ENCODE measurements around the gene MARVELD1. TPM values are rescaled to one million over a fixed set of nuclear protein-coding genes. Genes with fewer than 3 reads are reported as not detected.
A peak's percentile ranks its signal among the peaks of the same experiment; 100 is the strongest.
"Not testable (repeated sequence)": the region's sequence is repeated elsewhere in the genome, so short reads cannot be mapped to it uniquely, and the experiment has no call there.

The MARVELD1 gene
- total and polyA plus RNA-seq, 7 donors: 16.2 to 40.7 (median 20.0) TPM

GRCh38 chr10:97687785-97688781, 25.4 kb upstream of the MARVELD1 start:
- peaks cover 0 to 52% (median 49%) of the 10 kb centered on the region in 4 donors for H3K4me1 ChIP-seq
- H3K4me3 ChIP-seq: peak overlapping the region; percentile 67 to 76 (median 72)
- H3K9me3 ChIP-seq: no peaks in the 10 kb centered on the region
- H3K27me3 ChIP-seq: no peaks in the 10 kb centered on the region
- intact Hi-C loops (cut with DNase I): loop anchor here (2.0 kb wide), 2 partner anchors 47 to 189 kb away; partner anchors contain the start of genes MMS19, PI4K2A and UBTD1
- TF ChIP-seq POLR2A (IDR thresholded peaks at IDR 0.05): no peak
- TF ChIP-seq EP300 (IDR thresholded peaks at IDR 0.05): peak in 3 of 4 donors; percentile 16 to 38 (median 22)
- peak; percentile 27 to 64 (median 52) for TF ChIP-seq POLR2AphosphoS5 (IDR thresholded peaks at IDR 0.05)
- no peak for TF ChIP-seq CTCF (IDR thresholded peaks at IDR 0.05)
- DNase-seq: peak; percentile 78
- 50 to 59% methylated on average over 14 of the region's 14 CpGs for WGBS, 2 donors
- peak overlapping the region; percentile 91 to 92 (median 92) for H3K27ac ChIP-seq
- no peaks in the 10 kb centered on the region for H3K36me3 ChIP-seq

GRCh38 chr10:97689559-97690020, 23.9 kb upstream of the MARVELD1 start:
- H3K9me3 ChIP-seq: no peaks in the 10 kb centered on the region
- no peaks in the 10 kb centered on the region for H3K27me3 ChIP-seq
- H3K4me3 ChIP-seq: no peak overlapping the region
- H3K36me3 ChIP-seq: no peaks in the 10 kb centered on the region
- TF ChIP-seq EP300 (IDR thresholded peaks at IDR 0.05): no peak
- TF ChIP-seq CTCF (IDR thresholded peaks at IDR 0.05): no peak
- TF ChIP-seq POLR2AphosphoS5 (IDR thresholded peaks at IDR 0.05): peak in 1 of 4 donors; percentile 48
- DNase-seq: no peak
- peak overlapping the region; percentile 91 to 92 (median 92) for H3K27ac ChIP-seq
- H3K4me1 ChIP-seq: peaks cover 0 to 37% (median 34%) of the 10 kb centered on the region in 4 donors
- intact Hi-C loops (cut with DNase I): no loop called here
- 88 to 93% methylated on average over 5 of the region's 5 CpGs for WGBS, 2 donors

- TF ChIP-seq EP300 (IDR thresholded peaks at IDR 0.05) (no peak), POLR2AphosphoS5 (IDR thresholded peaks at IDR 0.05) (no peak), CTCF (IDR thresholded peaks at IDR 0.05) (no peak), POLR2A (IDR thresholded peaks at IDR 0.05) (no peak)
- H3K9me3 ChIP-seq: no peaks in the 10 kb centered on the region
- no peaks in the 10 kb centered on the region for H3K36me3 ChIP-seq
- 93 to 95% methylated on average over 3 of the region's 3 CpGs for WGBS, 2 donors
- intact Hi-C loops (cut with DNase I): no loop called here
- H3K4me3 ChIP-seq: no peak overlapping the region
- peaks cover 0 to 32% (median 28%) of the 10 kb centered on the region in 4 donors for H3K4me1 ChIP-seq
- H3K27me3 ChIP-seq: no peaks in the 10 kb centered on the region
- peak overlapping the region in 2 of 4 donors; percentile 91 to 92 for H3K27ac ChIP-seq
- no peak for DNase-seq
Observed at GRCh38 chr10:97690133-97690532, 23.4 kb upstream of the MARVELD1 start.

- intact Hi-C loops (cut with DNase I): loop anchor here (2.0 kb wide), 1 partner anchor 21 kb away; no protein-coding TSS in a partner anchor
- H3K27ac ChIP-seq, H3K36me3 ChIP-seq, DNase-seq, H3K9me3 ChIP-seq, H3K4me1 ChIP-seq, H3K4me3 ChIP-seq, H3K27me3 ChIP-seq: not testable (repeated sequence)
- WGBS, 2 donors: 76 to 85% methylated on average over 11 of the region's 11 CpGs
Observed at GRCh38 chr10:97698072-97698655, 15.4 kb upstream of the MARVELD1 start.

All from sigmoid colon (tissue), 7 donors.